Neural cell (in vitro differentiated cells): ENCODE data around the gene PTTG1IP. TPM values are rescaled to one million over a fixed set of nuclear protein-coding genes. Genes with fewer than 3 reads are reported as not detected.

ENCODE experiments used
- H2AFZ ChIP-seq: fragments of 200-600, 300-800 bp; sonication (generic), shearing (Covaris generic); 2 replicates; pipeline ENCODE4 v1.6.0; 2014; ENCODE audit warnings: low read depth, mild to moderate bottlenecking, antibody characterized with exemption, low read length, moderate library complexity
- H3F3A ChIP-seq: fragments of 200-600 bp; shearing (Covaris generic); 2 replicates; pipeline ENCODE4 v1.6.1; 2016; ENCODE audit warnings: mild to moderate bottlenecking, moderate library complexity, mixed read lengths, antibody characterized with exemption, low read length; ENCODE audit not compliant: insufficient read depth, poor library complexity, severe bottlenecking
- H3K27ac ChIP-seq: fragments of 200-600, 300-800 bp; sonication (generic), shearing (Covaris generic); 2 replicates; pipeline ENCODE4 v1.5.1; 2014; ENCODE audit warnings: mild to moderate bottlenecking, low read length, moderate library complexity
- H3K27me3 ChIP-seq: fragments of 300-800, 200-600 bp; sonication (generic), shearing (Covaris generic); 2 replicates; pipeline ENCODE4 v1.6.0; 2014; ENCODE audit warnings: mild to moderate bottlenecking, low read depth, low read length, moderate library complexity; ENCODE audit not compliant: insufficient read depth
- H3K36me3 ChIP-seq: fragments of 300-800, 200-600 bp; sonication (generic), shearing (Covaris generic); 2 replicates; pipeline ENCODE4 v1.5.1; 2014; ENCODE audit warnings: mild to moderate bottlenecking, antibody characterized with exemption, low read length, moderate library complexity; ENCODE audit not compliant: insufficient read depth
- H3K4me2 ChIP-seq: fragments of 300-800, 200-600 bp; sonication (generic), shearing (Covaris generic); 2 replicates; pipeline ENCODE4 v1.6.0; 2014; ENCODE audit warnings: mild to moderate bottlenecking, low read length
- H3K4me3 ChIP-seq: fragments of 300-800, 200-600 bp; sonication (generic), shearing (Covaris generic); 2 replicates; pipeline ENCODE4 v1.5.1; 2014; ENCODE audit warnings: mild to moderate bottlenecking, low read length, moderate library complexity
- H3K79me2 ChIP-seq: fragments of 200-600 bp; shearing (Covaris generic); replicated peaks from 2 replicates; pipeline ENCODE4 v1.6.0; 2014; ENCODE audit warnings: mild to moderate bottlenecking, low read length, moderate library complexity; ENCODE audit not compliant: insufficient read depth
- H3K9ac ChIP-seq: fragments of 300-800, 200-600 bp; sonication (generic), shearing (Covaris generic); 2 replicates; pipeline ENCODE4 v1.6.1; 2016; ENCODE audit warnings: mild to moderate bottlenecking, low read length, mixed read lengths
- H3K9me2 ChIP-seq: fragments of 200-600 bp; shearing (Covaris generic); 2 replicates; pipeline ENCODE4 v1.6.1; 2016; ENCODE audit warnings: mild to moderate bottlenecking, low read length, mixed read lengths; ENCODE audit not compliant: insufficient read depth
- H3K9me3 ChIP-seq: fragments of 200-600, 300-800 bp; sonication (generic), shearing (Covaris generic); 2 replicates; pipeline ENCODE4 v1.6.1; 2016; ENCODE audit warnings: mild to moderate bottlenecking, mixed run types, low read length, moderate library complexity, mixed read lengths
- H4K20me1 ChIP-seq: fragments of 200-600 bp; shearing (Covaris generic); 2 replicates; pipeline ENCODE4 v1.6.1; 2016; ENCODE audit warnings: mild to moderate bottlenecking, mixed run types; ENCODE audit not compliant: insufficient read depth
- CTCF ChIP-seq: fragments of 450-650 bp; IDR thresholded peaks from 2 replicates; pipeline ENCODE4 v1.5.1; 2014; ENCODE audit warnings: antibody characterized with exemption, mild to moderate bottlenecking, moderate library complexity; ENCODE audit not compliant: poor library complexity, severe bottlenecking
- EP300 ChIP-seq: fragments of 450-650 bp; conservative IDR thresholded peaks from 2 replicates; pipeline ENCODE4 v1.6.1; 2014; ENCODE audit warnings: antibody characterized with exemption, mild to moderate bottlenecking, moderate library complexity; ENCODE audit not compliant: poor library complexity, severe bottlenecking
- EZH2 ChIP-seq: fragments of 200-600, 300-800 bp; shearing (Covaris generic), sonication (generic); IDR thresholded peaks from 2 replicates; pipeline ENCODE4 v1.6.1; 2014; ENCODE audit warnings: antibody characterized with exemption, low read length, borderline replicate concordance, mild to moderate bottlenecking; ENCODE audit not compliant: insufficient read depth, poor library complexity, severe bottlenecking
- MXI1 ChIP-seq: fragments of 450-650 bp; conservative IDR thresholded peaks from 2 replicates; pipeline ENCODE4 v1.6.1; 2014; ENCODE audit warnings: antibody characterized with exemption, mild to moderate bottlenecking; ENCODE audit not compliant: poor library complexity, severe bottlenecking
- POLR2AphosphoS5 ChIP-seq: IDR thresholded peaks from 2 replicates; pipeline ENCODE4 v1.6.1; 2012
- RAD21 ChIP-seq: fragments of 450-650 bp; conservative IDR thresholded peaks from 2 replicates; pipeline ENCODE4 v1.6.1; 2014; ENCODE audit warnings: antibody characterized with exemption, mild to moderate bottlenecking, moderate library complexity
- REST ChIP-seq: IDR thresholded peaks from 2 replicates; pipeline ENCODE4 v1.6.1; 2012; ENCODE audit warnings: borderline replicate concordance
- SMC3 ChIP-seq: fragments of 450-650 bp; conservative IDR thresholded peaks from 2 replicates; pipeline ENCODE4 v1.6.1; 2014; ENCODE audit warnings: antibody characterized with exemption, mild to moderate bottlenecking, moderate library complexity; ENCODE audit not compliant: poor library complexity
- TAF1 ChIP-seq: IDR thresholded peaks from 2 replicates; pipeline ENCODE4 v1.6.1; 2012; ENCODE audit warnings: low read depth
- polyA plus RNA-seq: library from polyadenylated mRNA; depleted of rRNA; stranded (reverse); fragments of >200 nt; gene quantifications from 2 replicates; pipeline ENCODE4 v1.2.3, GENCODE V29; 2014

PTTG1IP gene
- polyA plus RNA-seq, 1 donor from 2014 or later = 152 TPM

- Histone ChIP-seq H3K9me3 (no peaks in the 10 kb centered on the region), H3K27ac (no peak overlapping the region), H4K20me1 (no peaks in the 10 kb centered on the region), H3K27me3 (no peaks in the 10 kb centered on the region), H3K4me3 (peak overlapping the region; percentile 87), H3F3A (no peaks in the 10 kb centered on the region), H2AFZ (no peak overlapping the region), H3K36me3 (peaks cover 6% of the 10 kb centered on the region), H3K9me2 (no peaks in the 10 kb centered on the region), H3K79me2 (peaks cover 45% of the 10 kb centered on the region), H3K4me2 (peak overlapping the region; percentile 87), H3K9ac (no peak overlapping the region)
- TF ChIP-seq RAD21 = no peak
- TF ChIP-seq CTCF = peak; percentile 37
Observed at GRCh38 chr21:44800103-44800502, 73.4 kb downstream of the PTTG1IP start.

- H3K27me3 ChIP-seq = no peaks in the 10 kb centered on the region
Observed at GRCh38 chr21:44799646-44800045, 73.8 kb downstream of the PTTG1IP start.

More at GRCh38 chr21:44799646-44800045, 73.8 kb downstream of the PTTG1IP start:
- Histone ChIP-seq H3K27ac (no peak overlapping the region), H3K79me2 (peaks cover 45% of the 10 kb centered on the region), H3K36me3 (peaks cover 6% of the 10 kb centered on the region), H3K9me3 (no peaks in the 10 kb centered on the region), H3K9ac (no peak overlapping the region), H3K4me3 (peak overlapping the region; percentile 87), H3K9me2 (no peaks in the 10 kb centered on the region), H4K20me1 (no peaks in the 10 kb centered on the region), H2AFZ (no peak overlapping the region), H3K4me2 (peak overlapping the region; percentile 52), H3F3A (no peaks in the 10 kb centered on the region)
- TF ChIP-seq TAF1 (no peak), REST (no peak), CTCF (no peak), EZH2 (no peak), SMC3 (no peak), MXI1 (no peak), RAD21 (no peak), EP300 (no peak), POLR2AphosphoS5 (no peak)

Other genes with a start within 250 kb of the PTTG1IP start
- not detected in 2 replicates for gene KRTAP10-9, start 246.6 kb downstream of the PTTG1IP start, polyA plus RNA-seq
- not detected in 2 replicates for gene KRTAP10-10, start 236.3 kb downstream of the PTTG1IP start, polyA plus RNA-seq
- not detected in 2 replicates for gene KRTAP10-11, start 227.3 kb downstream of the PTTG1IP start, polyA plus RNA-seq
- gene KRTAP12-4, start 219.0 kb downstream of the PTTG1IP start, polyA plus RNA-seq = not detected in 2 replicates
- gene KRTAP12-3, start 215.8 kb downstream of the PTTG1IP start, polyA plus RNA-seq = not detected in 2 replicates
- gene KRTAP12-2, start 206.8 kb downstream of the PTTG1IP start, polyA plus RNA-seq = not detected in 2 replicates
- gene KRTAP12-1, start 191.5 kb downstream of the PTTG1IP start, polyA plus RNA-seq = not detected in 2 replicates
- not detected in 2 replicates for gene KRTAP10-12, start 176.5 kb downstream of the PTTG1IP start, polyA plus RNA-seq
- gene TSPEAR, start 162.1 kb downstream of the PTTG1IP start, polyA plus RNA-seq = 0.19 TPM in 1 of 2 replicates, not detected in the other
- 116 and 127 TPM in 2 replicates for gene UBE2G2, start 71.9 kb downstream of the PTTG1IP start, polyA plus RNA-seq
- 113 TPM in 2 replicates for gene SUMO3, start 55.6 kb downstream of the PTTG1IP start, polyA plus RNA-seq
- gene ITGB2, start 47.2 kb upstream of the PTTG1IP start, polyA plus RNA-seq = not detected in 2 replicates
- 15.4 and 23.2 TPM in 2 replicates for gene SLX9, start 66.3 kb upstream of the PTTG1IP start, polyA plus RNA-seq
- 8.9 and 12.0 TPM in 2 replicates for gene ADARB1, start 200.9 kb upstream of the PTTG1IP start, polyA plus RNA-seq